K562 (cell line): ENCODE data around the gene ANAPC16. TPM values are rescaled to one million over a fixed set of nuclear protein-coding genes. Genes with fewer than 3 reads are reported as not detected.
A peak's percentile ranks its signal among the peaks of the same experiment; 100 is the strongest.

ENCODE experiments used
- ARID3A ChIP-seq: IDR thresholded peaks from 2 replicates; pipeline ENCODE4 v1.6.1; 2012; ENCODE audit warnings: low read depth, low read length, improper control_type of control experiment, borderline replicate concordance
- ATF7 ChIP-seq: fragments of 450-650 bp; IDR thresholded peaks from 2 replicates; pipeline ENCODE4 v1.7.1; 2014; ENCODE audit warnings: mild to moderate bottlenecking, moderate library complexity
- CC2D1A ChIP-seq: fragments of 450-650 bp; IDR thresholded peaks from 2 replicates; pipeline ENCODE4 v1.6.1; 2017; ENCODE audit warnings: mild to moderate bottlenecking
- CHD2 ChIP-seq: IDR thresholded peaks from 2 replicates; pipeline ENCODE4 v1.6.1; 2011; ENCODE audit warnings: low read depth, low read length
- ESRRB ChIP-seq: fragments of 250-450 bp; sonication (Bioruptor Pico); IDR thresholded peaks from 2 replicates; pipeline ENCODE4 v1.5.0; 2020; ENCODE audit warnings: mild to moderate bottlenecking, moderate library complexity, borderline replicate concordance
- ETV1 ChIP-seq: fragments of 450-650 bp; conservative IDR thresholded peaks from 2 replicates; pipeline ENCODE4 v1.6.1; 2016; ENCODE audit warnings: missing genetic modification characterization, control low read depth, low read depth, missing compliant biosample characterization
- ETV5 ChIP-seq: sonication (generic); formaldehyde crosslinking; IDR thresholded peaks from 2 replicates; pipeline ENCODE4 v1.4.0; 2020; ENCODE audit warnings: low read depth, mild to moderate bottlenecking, missing genetic modification reagents
- FOXP1 ChIP-seq: sonication (generic); formaldehyde crosslinking; IDR thresholded peaks from 2 replicates; pipeline ENCODE4 v1.8.0; 2022; ENCODE audit warnings: mild to moderate bottlenecking, missing genetic modification reagents
- GABPA ChIP-seq: fragments of 200-800 bp; sonication (Bioruptor generic); conservative IDR thresholded peaks from 2 replicates; pipeline ENCODE4 v1.6.1; 2016; ENCODE audit warnings: low read depth, missing genetic modification characterization, missing compliant biosample characterization
- HLTF ChIP-seq: fragments of 450-650 bp; IDR thresholded peaks from 2 replicates; pipeline ENCODE4 v1.6.1; 2016
- MAX ChIP-seq: sonication (generic); formaldehyde crosslinking; IDR thresholded peaks from 2 replicates; pipeline ENCODE4 v1.9.0; 2022; ENCODE audit warnings: mild to moderate bottlenecking, missing genetic modification reagents
- NFRKB ChIP-seq: fragments of 450-650 bp; IDR thresholded peaks from 2 replicates; pipeline ENCODE4 v1.6.1; 2016; ENCODE audit warnings: low read depth
- RBBP5 ChIP-seq: fragments of 200-600 bp; sonication (generic); IDR thresholded peaks from 2 replicates; pipeline ENCODE4 v1.6.1; 2012; ENCODE audit warnings: borderline replicate concordance, mild to moderate bottlenecking, low read length, control low read depth, inconsistent platforms; ENCODE audit not compliant: insufficient read depth, poor library complexity, severe bottlenecking
- TOE1 ChIP-seq, 2 experiments: fragments of 450-650 bp in 1 of 2; sonication (generic) in 1 of 2; formaldehyde crosslinking in 1 of 2; IDR thresholded peaks; 2 replicates each; pipeline versions ENCODE4 v1.7.1 to v1.8.0; 2016 to 2022; ENCODE audit warnings: borderline replicate concordance in 2 of 2, mild to moderate bottlenecking in 2 of 2, antibody characterized with exemption in 1 of 2, inconsistent platforms in 1 of 2, low read depth in 1 of 2, missing genetic modification reagents in 1 of 2, moderate library complexity in 1 of 2
- TSC22D4 ChIP-seq: fragments of 450-650 bp; IDR thresholded peaks from 2 replicates; pipeline ENCODE4 v1.6.1; 2016; ENCODE audit warnings: missing genetic modification characterization, missing biosample characterization, control low read depth
- ZBTB17 ChIP-seq: fragments of 450-650 bp; formaldehyde crosslinking; IDR thresholded peaks from 2 replicates; pipeline ENCODE4 v1.4.0; 2020; ENCODE audit warnings: mild to moderate bottlenecking
- ZBTB9 ChIP-seq: fragments of 450-650 bp; formaldehyde crosslinking; IDR thresholded peaks from 2 replicates; pipeline ENCODE4 v1.4.0; 2020; ENCODE audit warnings: mild to moderate bottlenecking, moderate library complexity
- ZNF431 ChIP-seq: sonication (generic); formaldehyde crosslinking; IDR thresholded peaks from 2 replicates; pipeline ENCODE4 v1.8.0; 2022; ENCODE audit warnings: mild to moderate bottlenecking, missing genetic modification reagents
- ZNF584 ChIP-seq: fragments of 200-800 bp; sonication (Bioruptor generic); IDR thresholded peaks from 2 replicates; pipeline ENCODE4 v1.6.1; 2016; ENCODE audit warnings: low read depth, mild to moderate bottlenecking, missing genetic modification characterization, missing compliant biosample characterization
- ZNF780A ChIP-seq: fragments of 250-450 bp; sonication (Bioruptor Pico); IDR thresholded peaks from 2 replicates; pipeline ENCODE4 v1.5.0; 2021; ENCODE audit warnings: mild to moderate bottlenecking
- polyA plus RNA-seq, 8 experiments: library from polyadenylated mRNA; depleted of rRNA in 4 of 8; stranded (reverse) in 5 of 8; unstranded in 3 of 8; fragments of >200 nt; fragmentation: Nextera tagmentation in 2 of 8; fragmentation: Illumina TruSeq in 1 of 8; extraction: Ambion mirVana in 2 of 8; extraction: Trizol in 1 of 8; gene quantifications; 2 replicates each; pipeline versions ENCODE4 v1.2.1 to v1.2.3, GENCODE V29; 2011 to 2014; ENCODE audit warnings: inconsistent platforms in 1 of 8, missing spikeins in 1 of 8
- total RNA-seq, 7 experiments: library from RNA; depleted of rRNA in 6 of 7; stranded (reverse); fragments of >200 nt in 6 of 7; fragmentation: Illumina TruSeq in 2 of 7; extraction: Trizol in 2 of 7; gene quantifications; 2 replicates each; pipeline versions ENCODE4 v1.2.1 to v1.2.3, GENCODE V29; 2011 to 2021; ENCODE audit warnings: low replicate concordance in 1 of 7
- TF ChIP-seq, protein P1 (sequence below): fragments of 250-450 bp; sonication (Bioruptor Pico); IDR thresholded peaks from 2 replicates; pipeline ENCODE4 v1.8.0; 2021; ENCODE audit warnings: mild to moderate bottlenecking, moderate library complexity

The ANAPC16 gene
- total and polyA plus RNA-seq, 9 of the 15 experiments (the other 6 are each of a cell fraction or from before 2014, with no cell fraction given): 42.6 to 208 (median 108) TPM

GRCh38 chr10:72254813-72255568 lies 39.2 kb downstream of the ANAPC16 start (continued):
- TF ChIP-seq, protein P1, sequence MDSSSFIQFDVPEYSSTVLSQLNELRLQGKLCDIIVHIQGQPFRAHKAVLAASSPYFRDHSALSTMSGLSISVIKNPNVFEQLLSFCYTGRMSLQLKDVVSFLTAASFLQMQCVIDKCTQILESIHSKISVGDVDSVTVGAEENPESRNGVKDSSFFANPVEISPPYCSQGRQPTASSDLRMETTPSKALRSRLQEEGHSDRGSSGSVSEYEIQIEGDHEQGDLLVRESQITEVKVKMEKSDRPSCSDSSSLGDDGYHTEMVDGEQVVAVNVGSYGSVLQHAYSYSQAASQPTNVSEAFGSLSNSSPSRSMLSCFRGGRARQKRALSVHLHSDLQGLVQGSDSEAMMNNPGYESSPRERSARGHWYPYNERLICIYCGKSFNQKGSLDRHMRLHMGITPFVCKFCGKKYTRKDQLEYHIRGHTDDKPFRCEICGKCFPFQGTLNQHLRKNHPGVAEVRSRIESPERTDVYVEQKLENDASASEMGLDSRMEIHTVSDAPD (CRISPR knock-in tag): no peak
- no peak for TF ChIP-seq TSC22D4 (tag)
- peak; percentile 71; the same call in 1 of the 2 replicates for TF ChIP-seq ETV5 (CRISPR knock-in tag)
- 0 out of 2 replicates have a peak, but pooled peaks have one; percentile 23 for TF ChIP-seq CHD2
- peak; percentile 72; the same call in 1 of the 2 replicates for TF ChIP-seq NFRKB
- TF ChIP-seq ZNF780A (CRISPR knock-in tag): no peak
- TF ChIP-seq FOXP1: peak; percentile 66; the same call in 1 of the 2 replicates
- peak; percentile 22; the same call in 1 of the 2 replicates for TF ChIP-seq ARID3A
- TF ChIP-seq GABPA (tag): no peak
- peak; percentile 82 for TF ChIP-seq ZBTB17
- TF ChIP-seq ZBTB9: peak; percentile 88
- TF ChIP-seq ZNF584 (CRISPR knock-in tag): no peak; the same call in 1 of the 2 replicates
- TF ChIP-seq ZNF431: no peak
- peak; percentile 52 for TF ChIP-seq RBBP5
- TF ChIP-seq ATF7: peak; percentile 35; the same call in 1 of the 2 replicates
- peak; percentile 88 for TF ChIP-seq ETV1 (tag)
- peak; percentile 88 for TF ChIP-seq TOE1 (IDR thresholded peaks at IDR 0.05; ENCODE audit: borderline replicate concordance)
- TF ChIP-seq TOE1 (CRISPR knock-in tag; IDR thresholded peaks at IDR 0.05; ENCODE audit: borderline replicate concordance, low read depth): no peak
- peak; percentile 36; the same call in 1 of the 2 replicates for TF ChIP-seq MAX (CRISPR knock-in tag)
- peak; percentile 79; the same call in 1 of the 2 replicates for TF ChIP-seq CC2D1A
- no peak for TF ChIP-seq HLTF
- 0 out of 2 replicates have a peak, but pooled peaks have one; percentile 25 for TF ChIP-seq ESRRB (CRISPR knock-in tag)
